Epidermal melanocyte (primary cell): ENCODE data around the gene SORCS2.

Source experiments
- DNase-seq: peaks from one replicate; pipeline ENCODE4 v3.0.0; 2011; ENCODE audit warnings: low spot score; ENCODE audit not compliant: insufficient read length

SORCS2 gene

GRCh38 chr4:7659429-7660175, 467.3 kb downstream of the SORCS2 start:
- DNase-seq, result no peak

- DNase-seq, result no peak
Observed at GRCh38 chr4:7660176-7661039, 468.1 kb downstream of the SORCS2 start.

- no peak for DNase-seq
Observed at GRCh38 chr4:7661066-7661748, 468.9 kb downstream of the SORCS2 start.

GRCh38 chr4:7661846-7662506, 469.6 kb downstream of the SORCS2 start:
- no peak for DNase-seq

GRCh38 chr4:7662507-7662846, 470.1 kb downstream of the SORCS2 start:
- no peak for DNase-seq

- DNase-seq, result no peak
Observed at GRCh38 chr4:7663075-7663541, 470.8 kb downstream of the SORCS2 start.

- DNase-seq, result no peak
Observed at GRCh38 chr4:7664106-7664505, 471.8 kb downstream of the SORCS2 start.

GRCh38 chr4:7665321-7665720, 473.0 kb downstream of the SORCS2 start:
- DNase-seq, result no peak

- DNase-seq, result no peak
Observed at GRCh38 chr4:7666011-7666410, 473.7 kb downstream of the SORCS2 start.

- DNase-seq, result no peak
Observed at GRCh38 chr4:7666744-7667143, 474.4 kb downstream of the SORCS2 start.

- no peak for DNase-seq
Observed at GRCh38 chr4:7668271-7668670, 475.9 kb downstream of the SORCS2 start.

GRCh38 chr4:7668826-7669225, 476.5 kb downstream of the SORCS2 start:
- DNase-seq, result no peak

GRCh38 chr4:7672601-7673000, 480.3 kb downstream of the SORCS2 start:
- no peak for DNase-seq

GRCh38 chr4:7673121-7673520, 480.8 kb downstream of the SORCS2 start:
- no peak for DNase-seq

GRCh38 chr4:7674706-7675105, 482.4 kb downstream of the SORCS2 start:
- DNase-seq, result no peak

GRCh38 chr4:7675136-7675535, 482.8 kb downstream of the SORCS2 start:
- no peak for DNase-seq

- DNase-seq, result no peak
Observed at GRCh38 chr4:7675612-7676320, 483.4 kb downstream of the SORCS2 start.

- no peak for DNase-seq
Observed at GRCh38 chr4:7676398-7676922, 484.1 kb downstream of the SORCS2 start.

- DNase-seq, result no peak
Observed at GRCh38 chr4:7677086-7677485, 484.7 kb downstream of the SORCS2 start.

GRCh38 chr4:7677799-7678301, 485.5 kb downstream of the SORCS2 start:
- no peak for DNase-seq
